Karpas-422 (cell line): ENCODE data around the gene TMEM217. TPM values are rescaled to one million over a fixed set of nuclear protein-coding genes. Genes with fewer than 3 reads are reported as not detected.

Source experiments
- DNase-seq: peaks from one replicate; pipeline ENCODE4 v3.0.0-alpha.2; 2015
- H2AFZ ChIP-seq: fragments of 200-600 bp; sonication (generic); 2 replicates; pipeline ENCODE4 v1.6.1; 2014; ENCODE audit warnings: antibody characterized with exemption, low read length, mixed read lengths
- H3K27ac ChIP-seq: fragments of 200-600 bp; sonication (generic); 2 replicates; pipeline ENCODE4 v1.5.1; 2014; ENCODE audit warnings: mild to moderate bottlenecking, low read length, moderate library complexity
- H3K27me3 ChIP-seq: fragments of 200-600 bp; sonication (generic); 2 replicates; pipeline ENCODE4 v1.6.1; 2014; ENCODE audit warnings: low read length, mixed read lengths
- H3K36me3 ChIP-seq: fragments of 200-600 bp; sonication (generic); 2 replicates; pipeline ENCODE4 v1.6.1; 2014; ENCODE audit warnings: low read length, mixed read lengths; ENCODE audit not compliant: insufficient read depth
- H3K4me1 ChIP-seq: fragments of 200-600 bp; sonication (generic); 2 replicates; pipeline ENCODE4 v1.6.1; 2014; ENCODE audit warnings: mild to moderate bottlenecking, low read length, mixed read lengths
- H3K4me2 ChIP-seq: fragments of 200-600 bp; sonication (generic); 2 replicates; pipeline ENCODE4 v1.6.1; 2014; ENCODE audit warnings: low read length, low read depth, mild to moderate bottlenecking; ENCODE audit not compliant: poor library complexity, severe bottlenecking
- H3K4me3 ChIP-seq: fragments of 200-600 bp; sonication (generic); 2 replicates; pipeline ENCODE4 v1.5.1; 2014; ENCODE audit warnings: mild to moderate bottlenecking, antibody characterized with exemption, low read length, mixed read lengths
- H3K79me2 ChIP-seq: fragments of 200-600 bp; sonication (generic); 2 replicates; pipeline ENCODE4 v1.6.1; 2014; ENCODE audit warnings: mild to moderate bottlenecking, low read length, mixed read lengths
- H3K9ac ChIP-seq: fragments of 200-600 bp; sonication (generic); 2 replicates; pipeline ENCODE4 v1.6.0; 2014; ENCODE audit warnings: low read length
- H3K9me2 ChIP-seq: fragments of 200-600 bp; sonication (generic), shearing (Covaris generic); replicated peaks from 2 replicates; pipeline ENCODE4 v1.6.0; 2014; ENCODE audit warnings: mild to moderate bottlenecking, low read length, moderate library complexity; ENCODE audit not compliant: insufficient read depth
- H3K9me3 ChIP-seq: fragments of 300-700, 200-600 bp; sonication (generic); 2 replicates; pipeline ENCODE4 v1.6.1; 2014; ENCODE audit warnings: low read length, mixed read lengths
- H4K20me1 ChIP-seq: fragments of 200-600 bp; sonication (generic); 2 replicates; pipeline ENCODE4 v1.6.1; 2014; ENCODE audit warnings: mild to moderate bottlenecking, antibody characterized with exemption, low read length, low read depth; ENCODE audit not compliant: insufficient read depth
- total RNA-seq: library from RNA; depleted of rRNA; stranded (reverse); fragments of >200 nt; shearing (Covaris generic); gene quantifications from 2 replicates; pipeline ENCODE4 v1.2.3, GENCODE V29; 2014; ENCODE audit warnings: low replicate concordance

Gene TMEM217
- total RNA-seq, 1 experiment from 2014 or later, result not detected

DNA sequence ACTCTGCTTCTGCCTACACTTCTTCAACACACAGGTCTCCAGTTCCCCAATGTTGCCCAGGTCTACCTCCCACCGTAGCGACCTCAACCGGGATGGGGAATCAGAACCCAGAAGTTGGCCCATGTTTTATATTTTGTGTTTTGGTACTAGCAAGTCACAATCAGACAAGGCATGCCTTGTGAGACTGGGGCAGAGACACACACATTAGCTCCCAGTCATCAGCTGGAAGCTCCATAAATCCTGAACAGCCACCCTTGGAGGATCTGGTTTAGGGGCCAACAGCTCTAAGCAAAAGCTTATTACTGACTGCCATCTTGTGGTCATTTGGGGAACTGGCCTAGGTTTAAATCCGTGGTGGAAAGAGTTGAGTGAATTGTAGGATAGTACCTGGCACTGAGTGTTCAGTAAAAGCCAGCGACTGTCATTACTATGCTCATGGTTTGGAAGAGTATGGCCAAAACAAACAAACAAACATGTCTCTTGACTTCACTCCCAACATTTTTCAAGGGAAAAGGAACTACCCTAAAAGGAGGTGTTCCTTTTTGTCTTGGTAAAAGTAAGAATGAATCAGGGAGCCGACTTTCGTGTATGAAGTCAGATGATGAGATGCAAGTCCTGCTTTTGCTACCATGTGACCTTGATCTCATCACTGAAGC lies 47.5 kb downstream of the TMEM217 start:
- Histone ChIP-seq H3K4me1 (no peaks in the 10 kb centered on the region), H3K4me3 (no peak overlapping the region), H3K9me3 (no peaks in the 10 kb centered on the region), H3K36me3 (no peaks in the 10 kb centered on the region), H3K27ac (no peak overlapping the region), H4K20me1 (no peaks in the 10 kb centered on the region), H3K9me2 (no peaks in the 10 kb centered on the region), H3K79me2 (no peaks in the 10 kb centered on the region), H2AFZ (no peak overlapping the region), H3K27me3 (no peaks in the 10 kb centered on the region), H3K9ac (no peak overlapping the region), H3K4me2 (no peak overlapping the region)
- DNase-seq, result peak; percentile 91

DNA sequence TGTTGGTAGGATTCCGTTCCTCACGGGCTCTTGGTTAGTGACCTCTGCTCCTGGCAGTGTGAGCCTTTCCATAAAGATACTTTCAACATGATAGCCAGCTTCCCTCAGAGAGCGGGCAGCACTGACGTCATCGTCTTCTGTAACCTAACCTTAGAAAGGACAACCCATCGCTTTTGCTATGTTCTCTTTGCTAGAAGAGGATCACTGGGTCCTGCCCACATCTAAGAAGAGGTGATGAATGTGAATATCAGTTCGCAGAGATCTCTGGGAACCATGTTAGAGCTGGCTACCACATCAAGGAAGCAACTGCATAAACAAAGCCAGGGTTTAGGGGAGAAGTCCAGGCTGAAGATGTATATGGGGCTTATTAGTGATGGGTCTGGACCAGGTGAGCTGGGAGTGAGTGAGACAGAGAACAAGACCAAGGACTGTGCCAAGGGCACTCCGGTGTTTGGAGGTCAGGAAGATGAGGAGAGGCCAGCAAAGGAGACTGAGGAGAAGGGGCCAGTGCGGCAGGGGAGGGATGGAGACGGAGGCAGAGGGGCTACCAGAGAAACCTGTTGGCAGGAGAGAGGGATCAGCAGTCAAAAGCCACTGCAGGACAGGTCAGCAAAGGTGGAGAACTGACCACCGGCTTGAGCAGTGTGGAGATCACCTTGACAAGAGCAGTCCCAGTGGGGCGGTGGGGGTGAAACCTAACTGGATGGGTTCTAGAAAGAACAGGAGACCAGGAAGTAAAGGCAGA lies 48.3 kb downstream of the TMEM217 start:
- Histone ChIP-seq H3K27ac (no peak overlapping the region), H3K4me1 (no peaks in the 10 kb centered on the region), H3K79me2 (no peaks in the 10 kb centered on the region), H3K4me3 (no peak overlapping the region), H3K4me2 (no peak overlapping the region), H4K20me1 (no peaks in the 10 kb centered on the region), H3K27me3 (no peaks in the 10 kb centered on the region), H2AFZ (no peak overlapping the region), H3K9me2 (no peaks in the 10 kb centered on the region), H3K9me3 (no peaks in the 10 kb centered on the region), H3K9ac (no peak overlapping the region), H3K36me3 (no peaks in the 10 kb centered on the region)
- no peak for DNase-seq

DNA sequence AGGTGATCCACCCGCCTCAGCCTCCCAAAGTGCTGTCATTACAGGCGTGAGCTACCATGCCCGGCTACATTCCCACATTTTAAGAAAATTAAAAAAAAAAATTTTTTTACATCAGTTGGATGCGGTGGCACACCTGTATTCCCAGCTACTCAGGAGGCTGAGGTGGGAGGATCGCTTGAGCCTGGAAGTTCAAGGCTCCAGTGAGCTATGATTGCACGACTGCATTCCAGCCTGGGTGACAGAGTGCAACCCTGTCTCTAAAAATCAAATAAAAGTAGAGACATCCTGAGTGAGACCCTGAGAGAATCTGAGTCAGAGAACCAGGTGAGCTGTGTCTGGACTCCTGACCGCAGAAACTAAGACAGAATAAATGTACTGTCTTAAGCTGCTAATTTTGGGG lies 49.2 kb downstream of the TMEM217 start:
- no peak overlapping the region for H2AFZ ChIP-seq
- no peak overlapping the region for H3K9ac ChIP-seq
- no peak overlapping the region for H3K4me3 ChIP-seq
- H3K27me3 ChIP-seq, result no peaks in the 10 kb centered on the region
- H3K9me2 ChIP-seq, result no peaks in the 10 kb centered on the region
- no peaks in the 10 kb centered on the region for H3K9me3 ChIP-seq
- no peaks in the 10 kb centered on the region for H3K79me2 ChIP-seq
- no peaks in the 10 kb centered on the region for H3K4me1 ChIP-seq
- DNase-seq, result no peak
- H3K4me2 ChIP-seq, result no peak overlapping the region
- H3K27ac ChIP-seq, result no peak overlapping the region
- no peaks in the 10 kb centered on the region for H3K36me3 ChIP-seq
- no peaks in the 10 kb centered on the region for H4K20me1 ChIP-seq

DNA sequence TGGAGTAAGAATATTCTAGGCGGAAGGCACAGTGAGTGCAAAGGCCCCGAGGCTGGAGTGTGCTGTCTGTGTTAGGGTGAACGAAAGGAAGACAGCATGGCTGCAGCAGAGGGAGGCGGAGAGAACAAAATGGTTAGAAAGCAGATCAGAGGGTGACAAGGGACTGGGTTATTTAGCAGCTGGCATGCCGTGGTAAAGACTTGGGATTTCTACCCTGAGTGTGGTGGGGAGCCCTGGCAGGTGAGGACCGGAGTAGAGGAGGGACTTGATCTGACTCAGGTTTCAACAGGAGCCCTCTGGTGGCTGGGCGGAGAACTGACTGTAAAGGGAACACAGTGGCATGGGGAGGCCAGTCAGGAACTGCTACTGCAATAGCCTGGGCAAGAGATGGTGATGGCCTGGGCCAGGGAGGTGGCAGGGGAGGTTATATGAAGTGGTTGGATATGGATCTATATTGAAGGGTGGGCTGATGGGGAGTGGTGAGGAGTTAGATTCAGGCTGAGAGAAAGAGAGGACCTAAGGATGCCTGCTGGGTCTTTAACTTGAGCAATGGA lies 50.0 kb downstream of the TMEM217 start:
- H3K36me3 ChIP-seq, result no peaks in the 10 kb centered on the region
- no peaks in the 10 kb centered on the region for H3K4me1 ChIP-seq
- no peak overlapping the region for H3K27ac ChIP-seq
- H3K27me3 ChIP-seq, result no peaks in the 10 kb centered on the region
- H3K79me2 ChIP-seq, result no peaks in the 10 kb centered on the region
- H3K4me3 ChIP-seq, result no peak overlapping the region
- no peaks in the 10 kb centered on the region for H3K9me2 ChIP-seq
- H3K9ac ChIP-seq, result no peak overlapping the region
- H3K9me3 ChIP-seq, result no peaks in the 10 kb centered on the region
- H4K20me1 ChIP-seq, result no peaks in the 10 kb centered on the region
- no peak overlapping the region for H2AFZ ChIP-seq
- DNase-seq, result peak; percentile 93
- no peak overlapping the region for H3K4me2 ChIP-seq

DNA sequence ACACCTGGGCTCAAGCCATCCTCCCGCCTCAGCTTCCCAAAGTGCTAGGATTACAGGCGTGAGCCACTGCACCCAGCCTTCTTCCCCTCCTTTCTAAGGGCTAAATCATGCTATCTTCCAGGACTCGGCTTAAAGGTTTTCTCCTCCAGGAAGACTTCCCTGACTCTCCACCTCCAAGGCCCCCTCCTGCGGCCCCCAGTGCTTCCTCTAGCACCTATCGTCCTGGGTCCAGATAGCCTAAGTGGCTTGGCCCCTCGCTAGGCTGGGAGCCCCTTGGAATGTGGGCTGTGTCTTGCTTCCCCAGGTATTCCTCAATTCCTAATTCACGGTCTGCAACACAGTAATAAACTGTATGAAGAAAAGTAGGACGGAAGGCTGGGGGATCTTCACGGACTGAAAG lies 51.3 kb downstream of the TMEM217 start:
- no peak for DNase-seq
- Histone ChIP-seq H3K4me2 (no peak overlapping the region), H4K20me1 (no peaks in the 10 kb centered on the region), H3K27ac (no peak overlapping the region), H3K9ac (no peak overlapping the region), H2AFZ (no peak overlapping the region), H3K9me2 (no peaks in the 10 kb centered on the region), H3K79me2 (no peaks in the 10 kb centered on the region), H3K36me3 (no peaks in the 10 kb centered on the region), H3K27me3 (no peaks in the 10 kb centered on the region), H3K4me3 (no peak overlapping the region), H3K9me3 (no peaks in the 10 kb centered on the region), H3K4me1 (no peaks in the 10 kb centered on the region)

DNA sequence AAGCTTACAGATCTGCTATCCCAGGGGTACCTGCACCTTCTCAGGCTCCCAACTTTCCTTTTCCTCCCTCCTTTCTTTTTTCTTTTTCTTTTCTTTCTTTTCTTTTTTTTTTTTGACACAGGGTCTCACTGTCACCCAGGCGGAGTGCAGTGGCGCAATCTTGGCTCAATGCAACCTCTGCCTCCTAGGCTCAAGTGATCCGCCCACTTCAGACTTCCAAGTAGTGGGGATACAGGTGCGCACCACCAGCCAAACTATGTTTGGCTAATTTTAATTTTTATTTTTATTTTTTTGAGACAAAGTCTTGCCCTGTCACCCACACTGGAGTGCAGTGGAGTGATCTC lies 52.0 kb downstream of the TMEM217 start:
- Histone ChIP-seq H3K36me3 (no peaks in the 10 kb centered on the region), H3K4me2 (no peak overlapping the region), H3K4me1 (no peaks in the 10 kb centered on the region), H3K4me3 (no peak overlapping the region), H2AFZ (no peak overlapping the region), H3K9ac (no peak overlapping the region), H3K9me3 (no peaks in the 10 kb centered on the region), H3K27ac (no peak overlapping the region), H4K20me1 (no peaks in the 10 kb centered on the region), H3K27me3 (no peaks in the 10 kb centered on the region), H3K9me2 (no peaks in the 10 kb centered on the region), H3K79me2 (no peaks in the 10 kb centered on the region)
- no peak for DNase-seq

DNA sequence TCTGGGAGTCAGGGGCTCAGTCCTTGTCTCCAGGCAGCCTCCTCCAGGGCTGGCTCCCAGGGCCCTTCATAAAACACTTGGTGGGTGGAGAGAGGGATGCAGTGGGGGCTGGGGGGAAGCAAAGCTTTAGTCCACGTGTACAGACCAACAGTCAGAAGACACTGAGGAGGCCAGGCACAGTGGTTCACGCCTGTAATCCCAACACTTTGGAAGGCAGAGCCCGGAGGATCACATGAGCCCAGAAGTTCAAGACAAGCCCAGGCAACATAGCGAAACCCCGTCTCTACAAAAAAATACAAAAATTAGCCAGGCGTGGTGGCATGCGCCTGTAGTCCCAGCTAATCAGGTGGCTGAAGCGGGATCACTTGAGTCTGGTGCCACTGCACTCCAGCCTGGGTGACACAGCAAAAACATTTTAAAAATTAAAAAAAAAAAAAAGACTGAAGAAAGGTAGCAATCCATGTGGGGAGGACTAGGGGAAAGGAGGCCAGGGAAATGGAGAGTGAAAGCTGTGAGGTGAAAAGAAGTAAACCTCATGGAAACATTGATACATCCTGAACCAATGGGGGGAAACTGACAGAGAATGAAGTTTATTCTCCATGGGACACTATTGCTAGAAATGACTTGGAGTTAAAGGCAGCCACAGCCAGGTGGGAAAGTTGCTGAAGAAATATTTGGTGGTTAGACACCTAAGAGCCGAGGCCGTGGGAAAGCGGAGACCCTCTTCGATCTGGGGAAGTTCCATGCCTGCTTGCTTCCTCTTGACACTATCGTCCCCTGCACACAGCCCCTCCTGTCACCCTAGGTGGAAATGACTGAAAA lies 52.6 kb downstream of the TMEM217 start:
- H3K9ac ChIP-seq, result no peak overlapping the region
- no peak overlapping the region for H3K27ac ChIP-seq

More for the DNA sequence above, 52.6 kb downstream of the TMEM217 start:
- H3K4me1 ChIP-seq, result no peaks in the 10 kb centered on the region
- no peaks in the 10 kb centered on the region for H3K27me3 ChIP-seq
- H4K20me1 ChIP-seq, result no peaks in the 10 kb centered on the region
- H3K36me3 ChIP-seq, result no peaks in the 10 kb centered on the region
- H3K79me2 ChIP-seq, result no peaks in the 10 kb centered on the region
- no peak for DNase-seq
- no peaks in the 10 kb centered on the region for H3K9me2 ChIP-seq
- no peak overlapping the region for H3K4me2 ChIP-seq
- no peak overlapping the region for H3K4me3 ChIP-seq
- no peak overlapping the region for H2AFZ ChIP-seq
- no peaks in the 10 kb centered on the region for H3K9me3 ChIP-seq
